NCI-H1694 (cell line): ENCODE results near the gene ZNRF1.

Experiments used
- DNase-seq: peaks from one replicate; lab custom pipeline; 2025; lab: John Stamatoyannopoulos, UW

Gene ZNRF1

DNA sequence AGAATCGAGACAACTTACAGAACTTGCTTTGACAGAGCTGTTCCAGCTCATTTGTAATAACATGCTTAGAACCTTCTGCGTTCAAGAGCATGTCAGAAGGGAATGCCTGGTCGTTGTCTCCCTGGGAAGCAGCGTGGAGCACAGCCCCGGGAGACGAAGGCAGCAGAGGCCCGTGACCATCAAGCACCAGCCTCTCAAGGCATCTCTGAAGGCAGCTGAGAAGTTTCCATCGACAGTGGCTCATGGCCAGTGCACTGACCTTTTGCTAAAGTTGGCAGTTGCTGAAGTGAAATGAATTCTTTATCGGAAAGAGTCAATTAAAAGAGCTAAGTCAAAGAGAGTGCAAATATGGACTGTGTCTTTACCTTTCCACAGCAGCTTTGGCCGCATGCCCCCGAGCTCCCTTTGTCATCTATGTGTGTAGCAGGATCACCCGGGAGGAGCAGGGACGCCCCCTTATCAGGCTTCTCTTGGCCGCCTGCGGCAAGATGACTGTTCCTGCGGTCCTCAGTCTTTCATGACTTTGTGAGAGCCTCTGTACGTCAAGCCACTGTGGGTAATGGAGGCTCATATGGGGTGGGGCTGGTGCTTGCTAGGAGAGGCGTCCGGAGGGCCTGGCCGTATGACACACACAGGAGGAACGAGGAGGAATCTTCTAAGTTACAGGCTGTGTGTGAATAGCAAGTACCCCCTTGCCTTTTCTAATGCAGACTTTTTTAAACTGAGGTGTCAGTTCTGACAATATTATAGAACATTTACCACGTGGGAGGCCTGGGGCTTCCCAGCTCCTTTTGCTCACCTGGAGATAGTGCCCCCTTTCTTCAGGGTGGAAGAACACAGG is 63.5 kb downstream of the ZNRF1 start:
- no peak for DNase-seq

DNA sequence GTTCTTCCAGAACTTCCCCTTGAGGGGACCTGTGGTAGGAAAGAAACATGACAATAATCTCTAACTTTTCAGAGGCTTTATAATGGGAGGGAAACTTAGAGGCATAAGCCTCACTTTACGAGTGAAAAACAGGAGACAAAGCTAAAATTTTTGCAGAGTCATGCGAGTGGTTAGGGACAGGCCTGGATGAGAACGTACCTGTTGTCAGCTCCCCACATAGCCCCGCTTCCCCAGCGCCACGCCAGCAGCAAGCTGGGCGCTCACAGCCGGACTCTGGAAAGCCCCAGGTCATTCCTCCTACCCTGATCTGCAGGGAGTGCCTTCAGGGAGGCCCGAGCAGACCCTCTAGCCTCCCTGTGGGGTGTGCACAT is 64.1 kb downstream of the ZNRF1 start:
- no peak for DNase-seq

- DNase-seq, result no peak
These were observed 64.8 kb downstream of the ZNRF1 start for GRCh38 chr16:75063549-75064088.

DNA sequence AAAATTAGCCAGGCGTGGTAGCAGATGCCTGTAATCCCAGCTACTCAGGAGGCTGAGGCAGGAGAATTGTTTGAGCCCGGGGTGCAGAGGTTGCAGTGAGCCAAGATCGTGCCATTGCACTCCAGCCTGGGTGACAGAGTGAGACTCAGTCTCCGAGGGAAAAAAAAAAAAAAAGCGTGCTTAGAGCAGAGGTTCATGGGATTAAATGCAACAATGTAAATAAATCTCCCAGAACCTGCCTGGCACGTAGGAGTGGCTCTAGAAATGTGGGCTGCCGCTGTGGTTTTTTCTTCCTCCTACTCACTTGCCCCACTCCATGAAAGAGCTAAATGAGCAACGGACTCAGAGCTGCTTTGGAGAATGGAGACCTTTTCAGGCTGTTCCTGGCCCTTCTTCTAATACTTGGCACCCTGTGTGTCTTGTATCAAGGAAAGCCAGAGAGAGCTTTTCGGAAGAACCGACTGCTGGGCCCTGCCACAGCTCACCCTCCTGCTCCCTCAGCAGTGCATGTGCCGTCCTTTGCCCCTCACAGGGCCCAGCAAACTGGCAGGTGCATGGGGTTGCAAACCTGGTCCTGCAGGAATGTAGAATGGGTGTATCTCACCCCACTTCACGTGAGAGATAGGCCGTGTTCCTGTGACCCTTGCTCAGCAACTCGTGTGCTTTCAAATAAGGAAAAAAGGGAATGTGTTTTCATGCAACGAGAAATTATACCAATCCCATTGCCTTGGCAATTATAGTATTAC is 65.8 kb downstream of the ZNRF1 start:
- DNase-seq, result no peak

- no peak for DNase-seq
These were observed 66.3 kb downstream of the ZNRF1 start for GRCh38 chr16:75065149-75065505.

DNA sequence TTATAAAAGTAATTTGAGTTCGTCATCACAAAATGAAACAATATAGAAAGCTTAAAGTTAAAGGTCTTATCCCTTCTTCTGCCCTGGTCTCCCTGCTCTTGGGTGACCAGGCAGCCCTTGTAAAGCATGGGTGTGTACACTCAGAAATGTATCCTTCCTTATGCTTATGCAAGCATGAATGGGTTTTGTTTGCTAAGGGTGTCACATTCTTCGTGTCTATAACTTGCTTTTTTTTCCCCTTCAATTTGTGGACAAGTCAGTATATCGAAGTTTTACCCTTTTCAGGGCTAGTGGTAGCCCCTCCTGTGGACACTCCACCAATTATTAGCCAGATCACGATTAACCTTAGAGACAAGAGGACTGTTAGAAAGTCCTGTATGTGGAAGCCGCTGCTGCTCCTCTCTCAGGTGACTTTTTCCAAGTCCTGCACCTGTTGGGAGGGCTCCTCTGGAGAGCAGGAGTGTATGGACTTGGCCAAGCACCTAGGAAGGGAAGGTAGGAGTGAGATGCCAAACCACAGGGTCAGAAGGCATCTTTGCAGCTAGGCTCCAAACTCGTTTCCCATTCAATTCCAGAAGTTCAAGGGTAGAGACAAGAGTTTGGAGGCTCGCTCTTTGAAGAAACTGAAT is 66.8 kb downstream of the ZNRF1 start:
- no peak for DNase-seq

GRCh38 chr16:75066861-75067447 is 68.1 kb downstream of the ZNRF1 start:
- DNase-seq, result no peak

DNA sequence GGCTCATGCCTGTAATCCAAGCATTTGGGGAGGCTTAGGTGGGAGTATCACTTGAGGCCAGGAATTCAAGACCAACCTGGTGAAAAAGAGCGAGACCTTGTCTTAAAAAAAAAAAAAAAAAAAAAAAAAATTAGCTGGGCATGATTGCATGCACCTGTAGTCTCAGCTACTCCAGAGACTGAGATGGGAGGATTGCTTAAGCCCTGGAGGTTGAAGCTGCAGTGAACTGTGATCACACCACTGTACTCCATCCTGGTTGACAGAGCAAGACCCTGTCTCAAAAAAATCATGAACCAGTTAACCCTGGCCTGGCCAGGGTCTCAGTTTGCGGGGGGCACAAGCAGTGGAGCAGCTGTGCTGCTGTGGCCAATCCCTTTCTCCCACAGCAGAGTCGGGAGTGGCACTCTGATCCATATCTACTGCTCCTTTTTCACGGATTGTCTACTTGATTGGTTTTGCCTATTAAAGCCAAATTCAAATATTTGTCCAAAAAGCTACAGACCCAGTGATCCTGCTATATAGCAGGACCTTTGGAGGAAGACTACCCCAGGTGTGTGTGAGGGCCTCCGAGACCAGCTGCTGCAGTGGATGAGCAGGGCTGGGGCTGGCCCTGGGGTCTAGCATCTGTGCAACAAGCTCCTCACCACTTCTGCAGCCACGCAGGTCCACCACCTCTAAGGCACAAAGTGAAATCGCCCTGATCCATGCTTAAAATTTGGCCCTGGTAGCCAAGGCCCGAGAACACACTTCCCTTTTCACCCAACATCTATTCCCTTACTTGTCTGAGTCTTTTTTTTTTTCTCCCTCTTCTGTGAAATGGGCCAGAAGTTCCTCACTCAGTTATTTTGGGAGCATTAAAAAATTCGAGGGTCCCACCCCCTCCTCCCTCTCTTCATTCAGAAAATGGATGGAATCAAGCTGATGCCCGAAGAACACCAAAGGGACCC is 69.5 kb downstream of the ZNRF1 start:
- no peak for DNase-seq

GRCh38 chr16:75070012-75070841 is 71.4 kb downstream of the ZNRF1 start:
- no peak for DNase-seq

GRCh38 chr16:75071621-75072020 is 72.8 kb downstream of the ZNRF1 start:
- no peak for DNase-seq

DNA sequence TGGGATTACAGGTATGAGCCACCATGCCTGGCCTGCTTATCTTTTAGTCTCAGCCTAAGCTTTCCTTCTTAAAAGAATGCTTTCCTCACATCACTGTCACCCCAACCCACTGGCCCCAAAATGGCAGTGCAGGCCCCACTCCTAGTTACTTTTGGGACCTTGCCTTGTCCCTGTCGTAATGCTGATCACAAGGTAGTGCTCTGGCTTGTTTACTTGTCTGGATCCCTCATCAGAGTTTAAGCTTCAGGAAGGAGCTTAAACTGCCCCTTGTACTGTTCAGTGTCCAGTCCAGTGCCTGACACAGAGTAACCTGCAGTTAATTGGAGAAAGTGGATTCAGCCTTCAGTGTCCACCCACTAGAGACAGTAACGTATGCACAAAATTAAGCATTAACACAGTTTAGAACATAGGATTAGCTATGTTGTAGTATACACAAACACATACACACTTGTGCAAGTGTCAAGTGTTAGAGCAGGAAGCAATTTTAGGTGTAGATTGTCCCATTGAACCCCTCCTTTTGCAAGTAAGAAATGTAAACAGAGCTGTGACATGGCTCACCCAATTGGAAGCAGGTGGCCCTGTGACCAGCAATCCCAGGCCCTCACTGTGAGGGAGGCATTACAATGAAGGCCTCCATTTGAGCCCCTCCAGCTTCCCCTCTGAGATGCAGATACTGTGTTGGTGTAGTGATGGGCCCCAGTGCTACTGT is 73.6 kb downstream of the ZNRF1 start:
- no peak for DNase-seq

DNA sequence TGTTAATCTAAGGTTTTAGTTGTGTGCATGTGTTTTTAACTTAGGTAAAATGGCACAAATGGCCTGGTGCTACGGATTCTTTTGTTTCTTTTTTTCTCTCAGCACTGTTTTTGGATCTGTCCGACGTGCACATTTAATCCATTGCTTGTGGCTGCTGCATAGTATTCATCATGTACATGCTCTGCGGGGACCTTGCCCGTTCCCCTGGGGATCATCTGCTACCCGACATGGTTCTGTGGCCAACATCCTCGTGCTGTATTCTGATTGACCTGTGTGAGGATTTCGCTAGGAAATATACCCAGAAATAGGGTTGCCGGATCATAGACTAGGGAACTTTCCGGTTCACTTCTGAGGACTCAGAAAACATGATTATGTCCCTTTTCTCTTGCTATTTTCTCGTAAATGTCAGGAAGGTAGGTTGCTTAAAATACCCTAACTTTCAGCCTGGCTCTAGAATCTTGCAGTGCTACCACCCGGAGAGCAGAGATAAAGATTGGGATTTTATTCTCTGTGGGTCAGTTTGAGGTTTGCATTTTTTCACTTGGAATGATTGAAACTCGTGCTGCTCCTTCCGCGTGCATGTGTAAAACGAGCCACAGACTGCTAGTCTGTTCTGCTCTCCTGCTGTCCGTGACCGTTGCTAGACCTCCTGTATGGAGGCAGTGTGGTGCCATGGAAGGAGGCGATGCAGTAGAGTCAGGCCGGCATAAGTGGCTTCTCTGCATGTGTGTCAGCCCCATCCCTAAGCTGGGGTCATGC is 74.9 kb downstream of the ZNRF1 start:
- DNase-seq, result no peak

- no peak for DNase-seq
These were observed 75.5 kb downstream of the ZNRF1 start for GRCh38 chr16:75074304-75074793.

DNA sequence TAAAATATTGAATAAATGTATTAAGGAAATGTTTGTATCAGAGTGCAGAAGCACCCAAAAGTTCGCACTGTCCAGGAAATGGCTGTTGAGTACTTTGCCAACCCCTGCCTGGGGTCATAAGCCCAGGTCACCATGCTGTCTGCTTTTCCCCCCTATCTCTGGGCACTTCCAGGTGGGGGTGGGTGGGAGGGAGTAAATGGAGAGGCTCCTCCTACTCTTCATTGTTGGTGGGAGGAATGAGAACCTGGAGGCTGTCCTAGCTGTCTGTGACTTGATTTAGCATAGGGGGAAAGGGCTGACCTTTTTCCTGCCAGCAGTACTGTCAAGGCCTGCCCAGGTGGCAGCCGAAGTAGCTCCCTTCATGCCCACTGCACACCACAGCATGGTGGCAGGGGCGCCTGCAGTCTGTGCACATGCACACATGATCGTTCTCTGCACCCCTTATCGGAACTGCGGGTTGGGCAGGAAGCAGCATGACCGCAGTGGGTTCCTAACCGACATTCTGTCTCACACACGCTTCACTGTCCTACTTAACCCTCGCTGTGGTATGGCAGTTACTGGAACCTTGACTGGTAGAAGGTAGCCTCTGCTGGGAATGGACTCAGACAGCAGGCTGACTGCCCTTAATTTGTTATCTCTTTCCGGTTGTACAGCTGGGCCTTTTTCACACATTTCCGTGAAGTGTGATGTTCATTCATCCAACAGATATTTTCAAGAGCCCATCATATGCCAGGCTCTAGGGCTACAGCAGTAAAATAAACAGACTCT is 76.3 kb downstream of the ZNRF1 start:
- DNase-seq, result no peak

DNA sequence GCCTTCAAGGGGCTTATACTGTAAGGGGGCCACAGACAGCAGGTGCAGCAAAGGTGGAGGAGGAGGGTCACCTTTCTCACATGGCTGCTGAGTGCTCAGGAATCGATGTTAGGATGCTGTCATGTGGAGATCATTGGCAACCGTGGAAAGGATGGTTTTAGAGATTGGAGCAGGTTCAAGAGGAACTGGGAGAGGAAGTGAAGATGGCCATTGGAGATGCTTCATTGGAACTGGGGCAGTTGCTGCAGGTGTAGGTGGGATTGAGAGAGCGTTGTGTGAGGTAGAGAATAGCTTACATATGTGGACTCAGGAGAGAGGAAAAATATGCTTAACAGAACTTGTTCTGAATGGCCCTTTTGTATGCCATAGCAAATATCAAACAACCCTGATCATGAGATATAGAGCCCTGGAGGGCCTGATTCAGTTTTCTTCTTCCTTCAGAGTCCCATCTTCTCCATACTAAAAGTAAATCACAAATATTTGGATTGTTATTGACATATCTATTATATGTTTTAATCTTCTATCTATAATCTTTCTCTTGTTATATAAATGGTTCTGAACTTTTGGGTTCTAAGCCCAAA is 77.0 kb downstream of the ZNRF1 start:
- DNase-seq, result no peak

- no peak for DNase-seq
These were observed 80.1 kb downstream of the ZNRF1 start for GRCh38 chr16:75078886-75079285.

- no peak for DNase-seq
These were observed 80.6 kb downstream of the ZNRF1 start for GRCh38 chr16:75079346-75079926.
